GM19372 (cell line): ENCODE results near the gene PAPOLB.

ENCODE experiments used
- ATAC-seq: cut with Tn5 transposase; IDR thresholded peaks from one replicate; pipeline ENCODE4 v1.9.1; 2021; ENCODE audit warnings: mild to moderate bottlenecking, low read depth, moderate library complexity; ENCODE audit not compliant: unreplicated experiment

The PAPOLB gene

GRCh38 chr7:4878336-4879335 lies 16.8 kb upstream of the PAPOLB start:
- ATAC-seq = no peak

GRCh38 chr7:4876586-4876985 lies 14.8 kb upstream of the PAPOLB start:
- no peak for ATAC-seq

- no peak for ATAC-seq
These were observed 13.6 kb upstream of the PAPOLB start for GRCh38 chr7:4875391-4875790.

- ATAC-seq = no peak
These were observed 11.5 kb upstream of the PAPOLB start for GRCh38 chr7:4873071-4873944.

GRCh38 chr7:4871930-4872675 lies 10.3 kb upstream of the PAPOLB start:
- ATAC-seq = no peak

GRCh38 chr7:4871056-4871680 lies 9.3 kb upstream of the PAPOLB start:
- ATAC-seq = no peak

GRCh38 chr7:4868493-4868892 lies 6.7 kb upstream of the PAPOLB start:
- no peak for ATAC-seq

- ATAC-seq = no peak
These were observed 5.0 kb upstream of the PAPOLB start for GRCh38 chr7:4866528-4867496.

GRCh38 chr7:4862156-4862555 lies 326 bp upstream of the PAPOLB start:
- no peak for ATAC-seq

- no peak for ATAC-seq
These were observed 603 bp downstream of the PAPOLB start for GRCh38 chr7:4861227-4861626.

- no peak for ATAC-seq
These were observed 4.6 kb downstream of the PAPOLB start for GRCh38 chr7:4857189-4857588.

GRCh38 chr7:4856336-4857057 lies 5.3 kb downstream of the PAPOLB start:
- ATAC-seq = no peak

GRCh38 chr7:4854916-4855315 lies 6.9 kb downstream of the PAPOLB start:
- ATAC-seq = no peak

GRCh38 chr7:4851459-4852422 lies 10.1 kb downstream of the PAPOLB start:
- no peak for ATAC-seq

GRCh38 chr7:4850262-4850795 lies 11.5 kb downstream of the PAPOLB start:
- no peak for ATAC-seq

GRCh38 chr7:4849390-4849789 lies 12.4 kb downstream of the PAPOLB start:
- no peak for ATAC-seq

- no peak for ATAC-seq
These were observed 16.1 kb downstream of the PAPOLB start for GRCh38 chr7:4845740-4846142.
